HG03460 (cell line): Measurements from ENCODE around the gene ASAP2.

Experiments
- ATAC-seq: cut with Tn5 transposase; IDR thresholded peaks from one replicate; pipeline ENCODE4 v1.9.1; 2021; ENCODE audit not compliant: unreplicated experiment

ASAP2 gene

DNA sequence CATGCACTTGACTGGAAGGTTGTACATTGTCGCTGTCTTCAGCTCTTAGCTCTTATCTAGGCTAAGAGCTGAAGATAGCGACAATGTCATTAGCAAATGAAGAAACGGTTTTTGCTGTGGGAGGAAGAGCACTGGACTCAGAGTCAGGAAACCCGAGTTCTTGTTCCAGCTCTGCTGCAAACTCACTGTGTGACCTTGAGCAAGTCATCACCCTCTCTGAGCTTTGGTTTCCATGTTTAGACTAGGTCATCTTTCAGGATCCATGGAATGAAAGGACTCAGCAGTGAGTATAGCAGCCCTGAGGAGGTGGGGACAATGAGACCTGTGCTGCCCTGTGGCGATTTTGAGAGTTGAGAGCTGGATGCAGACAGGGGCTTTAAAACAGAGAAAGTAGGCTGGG is 85.3 kb downstream of the ASAP2 start:
- no peak for ATAC-seq

DNA sequence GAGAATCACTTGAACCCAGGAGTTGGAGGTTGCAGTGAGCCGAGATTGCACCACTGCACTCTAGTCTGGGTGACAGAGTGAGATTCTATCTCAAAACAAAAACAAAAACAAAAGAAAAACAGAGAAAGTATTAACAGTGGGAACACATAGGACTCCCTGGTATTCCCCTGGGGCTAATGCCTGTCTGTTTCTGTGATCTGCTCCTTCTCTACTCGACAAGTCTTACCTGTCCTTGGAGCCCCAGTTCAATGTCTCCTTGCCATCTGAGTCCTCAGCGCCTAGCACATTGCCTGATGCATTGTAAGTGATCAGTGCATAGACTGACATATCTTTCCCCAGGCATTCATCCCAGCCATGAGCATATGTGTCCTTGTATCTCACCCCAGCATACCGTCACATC is 85.8 kb downstream of the ASAP2 start:
- ATAC-seq, result no peak

DNA sequence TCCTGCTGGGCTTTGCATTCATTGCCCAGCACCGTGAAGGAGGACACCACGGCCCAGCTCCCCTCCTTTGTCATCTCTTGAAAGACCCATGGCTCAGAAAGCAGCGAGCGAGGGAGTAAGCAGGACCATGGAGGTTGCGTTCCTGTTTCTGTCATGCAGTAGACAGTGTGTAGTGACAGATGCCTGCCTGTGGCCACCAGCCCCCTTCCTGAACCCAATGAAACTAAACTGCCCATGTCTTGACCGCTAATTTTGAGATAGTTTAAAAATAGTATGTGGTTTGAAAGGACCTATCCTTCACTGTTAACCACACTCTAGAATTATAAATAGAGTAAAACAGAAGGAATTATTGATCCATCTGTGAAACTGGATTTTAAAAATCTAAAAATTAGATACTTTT is 88.2 kb downstream of the ASAP2 start:
- ATAC-seq, result no peak

DNA sequence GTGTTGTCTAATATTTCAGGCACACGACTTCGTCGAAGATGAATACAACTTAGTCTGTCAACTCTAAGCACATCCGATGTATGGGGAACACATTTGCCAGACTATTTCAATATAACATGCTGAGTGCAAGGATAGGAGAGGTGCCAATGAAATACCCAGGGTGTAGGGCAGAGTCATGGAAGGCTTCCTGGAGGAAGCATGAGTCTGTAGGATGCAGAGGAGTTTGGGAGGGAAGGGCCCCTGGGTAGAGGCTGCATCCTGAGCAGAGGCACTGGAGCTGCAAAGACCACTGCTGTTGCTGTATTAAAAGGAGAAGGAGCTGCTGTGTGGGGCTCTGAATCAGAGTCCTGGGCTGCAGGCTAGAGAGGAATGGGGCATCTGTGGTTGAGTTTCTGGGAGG is 89.9 kb downstream of the ASAP2 start:
- ATAC-seq, result no peak

DNA sequence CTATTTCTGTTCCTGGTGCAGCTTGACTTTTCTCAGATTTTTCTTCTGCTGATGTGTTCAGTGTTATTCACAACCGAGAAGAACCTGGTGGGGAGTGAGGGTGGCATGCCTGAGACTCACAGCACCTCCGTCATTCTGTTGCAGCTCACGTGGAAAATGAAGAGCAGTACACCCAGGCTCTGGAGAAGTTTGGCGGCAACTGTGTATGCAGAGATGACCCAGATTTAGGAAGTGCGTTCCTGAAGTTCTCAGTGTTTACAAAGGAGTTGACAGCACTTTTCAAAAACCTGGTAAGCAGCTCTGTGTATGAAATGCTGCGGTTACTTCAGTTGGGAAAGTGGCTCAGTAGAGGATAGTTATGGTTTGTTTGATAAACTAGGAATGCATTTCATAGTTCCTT is 90.5 kb downstream of the ASAP2 start:
- ATAC-seq, result no peak

DNA sequence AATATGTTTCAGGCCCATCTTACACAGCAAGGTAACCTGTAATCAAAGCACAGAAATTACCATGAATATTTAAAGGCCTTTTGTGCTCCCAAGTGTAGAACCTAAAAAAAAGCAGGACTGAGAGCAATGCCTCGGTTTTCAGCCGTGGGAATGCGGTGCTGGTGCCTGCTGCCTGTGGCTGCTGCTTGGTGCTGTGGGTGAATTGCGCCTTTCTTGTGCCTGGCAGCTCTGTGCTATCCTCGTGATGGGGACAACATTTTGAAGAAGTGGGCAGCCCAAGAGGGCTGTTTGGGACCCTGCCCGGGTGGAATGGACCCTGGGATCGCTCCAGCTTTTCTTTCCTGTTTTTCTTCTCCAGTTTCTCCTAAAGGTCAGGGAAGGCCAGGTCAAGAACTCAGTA is 91.2 kb downstream of the ASAP2 start:
- ATAC-seq, result no peak

DNA sequence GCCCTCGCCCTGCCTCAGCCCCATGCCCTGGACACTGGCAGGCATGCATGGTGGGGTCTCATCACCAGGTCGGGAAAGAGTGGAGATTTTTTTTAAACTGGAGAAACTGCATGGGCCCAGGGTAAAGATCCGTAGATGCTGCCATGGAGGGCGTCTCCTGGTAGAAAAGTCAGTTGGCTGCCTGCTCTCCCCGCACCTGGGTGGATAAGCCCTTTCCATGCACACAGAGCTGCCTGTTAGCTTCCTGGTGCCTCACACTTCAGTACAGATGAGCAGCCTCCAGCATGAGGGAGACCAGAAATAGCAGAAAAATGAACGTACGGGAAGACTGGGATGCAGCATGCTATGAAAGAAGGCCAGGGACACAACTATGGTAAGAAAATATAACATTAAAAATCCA is 92.0 kb downstream of the ASAP2 start:
- no peak for ATAC-seq

DNA sequence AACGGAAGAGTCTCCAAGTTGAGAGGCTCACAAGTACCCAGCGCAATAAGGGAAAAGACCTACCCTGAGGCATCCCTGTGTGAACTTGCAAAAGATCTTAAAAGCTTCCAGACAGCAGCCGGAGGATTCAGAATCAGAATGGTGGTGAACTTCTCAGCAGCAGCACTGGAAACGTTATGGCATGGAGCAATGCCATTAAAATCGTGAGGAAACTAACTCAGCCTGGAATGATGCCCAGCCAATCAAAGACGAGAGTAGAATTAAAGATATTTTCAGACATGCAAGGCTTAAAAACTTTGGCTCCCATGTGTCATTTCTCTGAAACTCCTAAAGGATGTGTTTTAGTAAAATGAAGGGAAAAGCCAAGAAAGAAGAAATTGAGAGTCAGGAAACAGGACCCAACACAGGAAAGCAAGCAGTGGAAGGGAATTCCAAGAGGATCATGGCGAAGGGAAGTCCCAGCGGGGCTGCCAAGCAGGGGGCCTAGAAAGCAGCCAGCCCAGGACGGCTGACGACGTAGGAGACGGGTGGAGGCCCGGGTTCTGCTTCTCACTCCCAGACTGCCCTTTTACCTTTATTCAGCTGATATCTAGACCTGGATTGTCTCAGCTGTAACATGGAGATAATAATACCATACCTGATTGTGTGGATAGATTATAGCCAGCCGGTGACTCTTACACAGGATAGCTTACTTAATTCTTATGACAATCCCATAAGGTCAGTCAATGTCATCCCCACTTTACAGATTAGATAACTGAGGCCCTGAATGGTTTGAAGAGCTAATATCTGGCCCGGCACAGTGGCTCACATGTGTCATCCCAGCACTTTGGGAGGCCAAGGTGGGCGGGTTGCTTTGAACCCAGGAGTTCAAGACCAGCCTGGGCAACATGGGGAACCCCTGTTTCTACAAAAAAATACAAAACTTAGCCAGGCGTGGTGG is 92.8 kb downstream of the ASAP2 start:
- ATAC-seq, result no peak

DNA sequence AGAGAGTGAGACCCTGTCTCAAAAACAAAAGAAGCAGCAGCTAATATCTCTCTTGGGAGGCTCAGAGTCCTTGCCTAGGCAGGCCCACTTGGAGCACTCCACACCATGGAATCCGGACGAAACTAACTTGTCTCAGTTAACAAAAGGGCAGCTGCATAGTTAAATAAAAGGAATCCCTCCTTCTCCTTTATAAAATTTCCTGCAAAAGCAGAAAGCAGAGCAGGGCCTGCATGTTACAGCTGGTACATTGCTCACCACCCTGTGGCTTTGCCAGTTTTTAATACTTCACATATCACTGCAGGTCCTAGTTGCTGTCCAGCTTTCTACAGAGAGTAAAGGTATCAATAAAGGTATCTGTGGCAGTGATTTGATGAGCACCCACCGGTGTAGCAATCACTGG is 93.6 kb downstream of the ASAP2 start:
- ATAC-seq, result no peak

DNA sequence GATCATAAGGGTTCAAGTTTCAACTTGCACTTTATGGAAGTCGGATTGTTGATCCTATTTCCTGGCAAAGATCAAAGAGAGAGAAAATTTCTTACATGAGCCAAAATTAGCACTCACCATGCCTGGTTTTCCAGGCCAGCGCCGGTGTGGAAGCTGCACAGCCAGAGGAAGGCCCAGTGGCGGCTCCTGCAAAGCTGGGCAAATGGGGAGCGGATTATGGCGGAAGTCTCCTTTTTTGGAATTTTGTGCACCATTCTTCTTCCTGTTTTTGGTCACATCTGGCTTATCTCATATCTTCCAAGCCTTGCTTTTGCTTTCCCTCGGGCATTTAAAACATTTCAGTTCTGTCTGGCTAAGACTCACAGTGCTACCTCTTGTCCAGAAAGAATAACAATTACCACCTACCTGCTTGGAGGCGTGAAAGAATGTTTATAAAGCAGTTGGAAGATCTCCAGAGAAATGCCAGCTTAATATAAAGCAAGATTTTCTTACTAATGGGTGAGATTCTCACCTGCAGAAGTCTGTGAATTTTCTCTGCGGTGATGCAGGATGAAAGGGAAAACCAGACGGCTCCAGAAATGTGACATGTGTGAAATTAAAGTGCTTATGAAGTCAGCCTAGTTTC is 94.3 kb downstream of the ASAP2 start:
- ATAC-seq, result no peak

DNA sequence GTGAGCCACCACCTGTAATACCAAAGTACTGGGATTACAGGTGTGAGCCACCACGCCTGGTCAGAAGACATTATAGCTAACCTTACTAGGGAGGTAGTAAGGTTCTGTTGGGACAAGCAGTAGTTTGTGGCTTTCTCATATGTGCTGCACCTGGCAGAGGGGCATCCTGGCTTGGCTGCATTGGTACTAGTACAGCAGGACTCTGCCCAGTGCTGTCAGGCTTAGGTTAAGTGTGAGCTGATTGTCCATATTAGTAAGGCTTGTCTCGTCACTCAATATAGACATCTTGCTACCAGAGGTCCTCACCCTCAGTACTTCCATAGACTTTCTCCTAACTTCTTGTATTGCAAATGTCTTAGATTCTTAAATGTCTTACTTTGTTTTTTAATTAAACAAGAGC is 96.1 kb downstream of the ASAP2 start:
- ATAC-seq, result no peak

DNA sequence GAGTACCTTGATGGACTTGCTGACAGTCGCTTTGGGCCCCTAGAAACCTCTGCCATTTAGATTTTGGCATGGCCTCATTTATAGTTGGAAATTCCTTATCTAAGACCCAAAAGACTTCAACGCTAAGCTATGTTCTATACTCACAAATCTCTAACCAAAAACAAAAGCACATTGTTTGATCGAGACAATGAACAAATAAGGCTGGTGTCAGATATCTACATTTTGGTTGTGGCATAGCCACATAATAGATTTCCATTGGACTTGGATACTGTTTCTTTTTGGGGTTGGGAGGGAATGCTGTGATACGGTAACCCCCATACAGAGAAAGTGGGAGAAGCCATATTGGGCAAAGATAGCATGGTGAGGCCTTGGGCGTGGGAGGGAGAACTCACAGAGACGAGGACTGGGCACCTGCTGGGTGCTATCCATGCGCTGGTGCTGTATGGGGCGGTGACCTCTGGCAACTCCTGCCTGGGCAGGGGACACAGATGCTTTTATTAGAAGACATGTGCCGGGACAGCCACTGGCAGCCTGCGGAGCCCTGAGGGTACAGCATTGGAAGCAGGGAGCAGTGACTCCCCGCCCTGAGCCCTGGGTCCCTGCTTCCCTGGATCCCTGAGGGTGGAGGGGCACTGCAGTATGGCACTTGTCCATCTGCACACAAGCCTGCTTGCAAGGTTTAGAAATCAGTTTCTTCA is 97.1 kb downstream of the ASAP2 start:
- no peak for ATAC-seq

DNA sequence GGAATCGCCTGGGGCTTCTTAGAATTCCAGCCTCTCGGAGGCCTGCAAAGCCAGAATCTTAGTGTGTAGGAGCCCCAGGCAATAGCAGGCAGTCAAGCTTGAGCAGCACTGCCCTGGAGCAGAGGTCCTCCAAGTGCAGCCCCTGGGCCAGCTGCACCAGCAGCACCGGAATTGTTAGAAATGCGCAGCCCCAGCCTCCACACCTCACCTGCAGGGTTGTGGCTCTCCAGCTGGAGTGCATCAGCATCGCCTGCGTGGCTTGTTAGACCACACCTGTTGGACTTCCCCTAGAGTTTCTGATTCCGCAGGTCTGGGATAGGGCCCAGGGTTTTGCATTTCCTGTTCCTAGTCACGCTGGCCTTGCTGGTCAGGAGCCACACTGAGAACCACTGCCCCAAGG is 100.3 kb downstream of the ASAP2 start:
- ATAC-seq, result no peak

DNA sequence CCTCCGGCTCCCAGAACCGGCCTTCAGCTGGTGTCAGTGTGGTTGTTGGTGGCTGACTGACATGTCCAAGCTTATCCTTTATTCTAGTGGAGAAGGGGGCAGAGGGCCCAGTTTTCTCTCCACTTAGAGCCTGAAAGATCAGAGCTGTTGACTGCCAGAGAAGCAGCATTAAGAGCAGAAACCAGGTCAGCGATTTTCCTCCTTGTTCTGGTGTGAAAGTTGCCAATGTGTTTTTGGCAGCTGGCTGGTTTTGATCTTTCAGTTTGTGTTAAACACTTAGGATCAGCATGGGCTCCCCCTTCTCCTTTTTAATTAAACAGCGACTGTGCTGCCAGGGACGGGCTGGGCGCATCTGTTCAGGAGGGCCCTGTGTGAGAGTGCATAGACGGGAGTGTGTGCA is 100.9 kb downstream of the ASAP2 start:
- no peak for ATAC-seq

DNA sequence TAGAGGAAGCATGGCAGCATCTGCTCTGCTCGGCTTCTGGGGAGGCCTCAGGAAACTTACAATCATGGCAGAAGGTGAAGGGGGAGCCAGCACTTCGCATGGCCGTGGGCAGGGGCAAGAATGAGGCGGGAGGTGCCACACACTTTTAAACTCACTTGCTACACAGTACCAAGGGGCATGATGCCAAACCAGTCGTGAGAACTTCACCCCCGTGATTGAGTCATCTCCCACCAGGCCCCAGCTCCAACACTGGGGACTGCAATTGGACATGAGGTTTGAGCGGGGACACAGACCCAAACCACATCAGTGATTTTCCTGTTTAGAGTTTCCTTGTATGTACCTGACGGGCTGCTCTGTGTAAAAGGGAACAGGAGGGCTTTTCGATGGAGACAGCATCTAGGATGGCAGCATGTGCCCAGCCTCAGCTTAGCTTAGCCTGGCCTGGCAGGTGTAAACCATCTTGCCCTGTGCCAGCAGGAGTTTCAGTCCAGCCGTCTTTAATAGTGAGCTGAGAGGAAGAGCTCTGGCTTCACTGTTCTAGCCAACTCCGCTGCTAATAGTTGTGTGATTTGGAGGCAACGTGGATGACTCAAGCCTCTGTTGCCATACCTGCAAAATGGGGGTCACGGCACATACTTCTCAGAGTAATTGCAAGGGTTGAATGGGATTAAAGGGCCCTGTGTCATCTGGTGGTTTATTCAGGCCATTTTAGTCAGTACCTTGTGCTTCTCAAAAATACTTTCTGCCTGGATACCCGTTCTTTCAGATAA is 101.8 kb downstream of the ASAP2 start:
- ATAC-seq, result no peak

DNA sequence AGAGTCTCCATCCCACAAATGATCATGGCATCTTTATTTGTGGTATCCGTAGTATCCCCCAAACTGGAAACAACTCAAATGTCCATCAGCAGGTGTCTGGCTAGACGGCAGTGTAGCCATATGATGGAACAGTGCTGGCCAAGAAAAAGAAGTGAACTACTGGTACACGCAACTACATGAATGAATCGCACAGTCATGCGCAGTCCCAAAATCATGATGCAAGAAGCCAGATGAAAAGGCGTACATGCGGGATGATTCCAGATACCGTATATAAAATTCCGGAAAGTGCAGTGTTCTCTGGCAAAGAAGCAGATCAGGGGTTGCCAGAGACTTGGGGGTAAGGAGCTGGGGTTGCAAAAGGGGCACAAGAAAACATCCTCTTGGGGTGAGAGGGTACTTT is 102.5 kb downstream of the ASAP2 start:
- ATAC-seq, result no peak

DNA sequence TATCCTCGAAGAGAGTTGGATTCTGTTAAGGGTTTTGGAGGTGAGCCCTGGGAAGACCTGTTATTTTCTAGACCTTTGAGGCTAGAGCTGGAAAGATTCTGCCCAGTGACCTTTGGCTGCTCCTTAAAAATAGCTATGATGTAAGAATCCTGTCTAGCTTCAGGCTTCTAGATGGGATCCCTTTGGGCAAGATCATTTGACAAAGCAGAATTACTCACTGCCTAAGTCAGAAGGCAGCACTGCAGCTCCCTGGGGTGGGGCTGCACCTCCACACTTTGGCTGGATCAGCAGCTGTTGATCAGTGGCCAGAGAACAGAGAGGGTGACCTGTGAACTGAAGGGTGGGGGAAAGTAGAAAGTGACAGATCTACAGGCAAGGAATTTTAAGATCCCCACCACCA is 103.8 kb downstream of the ASAP2 start:
- no peak for ATAC-seq

DNA sequence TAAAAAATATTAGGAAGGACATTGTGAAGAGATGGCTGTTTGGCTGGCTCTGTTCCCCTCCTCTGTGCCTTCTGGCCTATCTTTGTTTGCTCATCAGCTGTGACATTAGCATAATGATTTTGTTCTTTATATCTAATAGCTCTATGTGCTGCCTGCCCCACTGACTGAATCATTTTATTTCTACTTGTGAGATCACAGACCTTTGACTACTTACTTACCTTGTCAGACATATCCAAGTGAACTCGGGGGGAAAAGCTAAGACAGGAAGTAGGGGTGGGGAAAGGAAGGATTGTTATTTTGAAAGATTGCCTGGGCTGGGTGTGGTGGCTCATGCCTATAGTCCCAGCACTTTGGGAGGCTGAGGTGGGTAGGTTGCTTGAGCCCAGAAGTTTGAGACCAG is 104.2 kb downstream of the ASAP2 start:
- no peak for ATAC-seq

DNA sequence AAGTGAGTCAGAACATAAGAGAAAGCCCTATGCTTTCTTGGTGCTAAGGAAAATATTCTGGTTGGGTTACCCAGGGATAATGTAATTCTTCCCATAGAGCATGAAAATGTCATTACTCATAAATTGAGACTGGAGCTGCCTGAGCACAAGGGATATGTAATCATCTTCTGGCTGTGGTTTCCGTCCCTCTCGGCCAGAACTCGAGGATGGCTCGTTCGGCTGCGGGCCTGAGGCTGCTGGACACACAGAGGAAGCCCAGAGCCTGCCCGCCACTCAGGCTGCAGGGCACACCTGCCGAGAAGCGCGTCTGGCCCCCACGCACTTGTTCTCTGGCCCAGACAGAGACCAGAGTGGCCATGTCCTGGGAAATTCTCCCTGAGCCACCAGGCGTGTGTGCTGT is 104.9 kb downstream of the ASAP2 start:
- no peak for ATAC-seq

DNA sequence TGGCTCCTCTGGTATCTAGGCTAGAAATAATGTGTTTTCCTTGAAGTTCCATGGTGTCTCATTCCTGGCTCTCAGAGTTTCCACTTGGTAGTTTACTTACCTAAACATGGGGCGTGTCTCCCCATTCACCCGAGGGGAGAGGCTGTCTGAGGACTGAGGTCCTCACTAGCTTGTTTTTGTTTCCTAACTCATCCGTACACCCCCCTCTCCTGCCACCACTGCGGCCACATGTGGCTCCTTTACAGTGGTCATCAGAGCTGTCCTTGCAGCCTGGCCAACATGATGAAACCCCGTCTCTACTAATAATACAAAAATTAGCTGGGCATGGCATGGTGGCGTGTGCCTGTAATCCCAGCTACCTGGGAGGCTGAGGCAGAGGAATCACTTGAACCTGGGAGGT is 106.0 kb downstream of the ASAP2 start:
- ATAC-seq, result no peak

DNA sequence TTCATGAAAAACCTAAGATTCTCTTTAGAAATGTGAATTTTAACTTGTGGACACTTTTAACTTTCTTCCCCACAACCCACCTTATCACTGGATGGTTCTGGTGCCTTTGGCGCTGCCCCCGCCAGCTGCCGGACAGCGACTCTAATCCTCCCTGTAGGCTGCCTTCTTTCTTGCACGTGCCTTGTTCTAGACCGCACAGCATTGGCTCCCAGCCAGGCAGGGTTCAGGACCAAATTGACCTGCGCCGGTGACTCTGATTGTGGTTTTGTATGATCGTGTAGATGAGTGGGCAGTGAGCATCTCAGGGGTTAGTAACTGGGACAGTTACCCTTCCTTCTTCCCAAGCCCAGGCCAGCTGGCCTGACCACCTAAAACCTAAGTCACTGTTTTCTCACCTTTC is 106.8 kb downstream of the ASAP2 start:
- ATAC-seq, result no peak
